ENCODE data around the gene MRPS12.
A peak's percentile ranks its signal among the peaks of the same experiment; 100 is the strongest.

MRPS12 gene

GRCh38 chr19:38930776-38931520 lies at the start of gene MRPS12 (continued):
- TF ChIP-seq ZSCAN30 (tag by site-specific recombination; IDR thresholded peaks at IDR 0.05) (peak; percentile 45; the same call in 1 of the 2 replicates), BCL11B (tag by site-specific recombination; IDR thresholded peaks at IDR 0.05; ENCODE audit: low read depth) (peak; percentile 87; the same call in 1 of the 2 replicates), PATZ1 (tag by site-specific recombination; IDR thresholded peaks at IDR 0.05) (peak; percentile 65), INSM2 (tag by site-specific recombination; IDR thresholded peaks at IDR 0.05) (peak; percentile 42; the same call in 1 of the 2 replicates), ZNF571 (tag by site-specific recombination; IDR thresholded peaks at IDR 0.05) (no peak), ZNF16 (tag by site-specific recombination; IDR thresholded peaks at IDR 0.05; ENCODE audit: low read depth) (no peak), ZNF391 (tag by site-specific recombination; IDR thresholded peaks at IDR 0.05; ENCODE audit: borderline replicate concordance, low read depth) (peak; percentile 69; the same call in 1 of the 2 replicates), ZNF747 (tag by site-specific recombination; IDR thresholded peaks at IDR 0.05) (no peak), ZNF366 (tag by site-specific recombination; conservative IDR thresholded peaks at IDR 0.05) (no peak), KLF8 (tag by site-specific recombination; IDR thresholded peaks at IDR 0.05) (peak; percentile 42; the same call in 1 of the 2 replicates), ZNF549 (tag by site-specific recombination; IDR thresholded peaks at IDR 0.05) (no peak), ZNF610 (tag by site-specific recombination; IDR thresholded peaks at IDR 0.05; ENCODE audit: borderline replicate concordance) (peak; percentile 34; the same call in 1 of the 2 replicates), KLF16 (tag by site-specific recombination; IDR thresholded peaks at IDR 0.05) (peak; percentile 65; the same call in 1 of the 2 replicates), ZNF660 (tag by site-specific recombination; IDR thresholded peaks at IDR 0.05) (peak; percentile 62), GLI2 (tag by site-specific recombination; IDR thresholded peaks at IDR 0.05; ENCODE audit: borderline replicate concordance, low read depth) (no peak), ZFP69B (tag by site-specific recombination; IDR thresholded peaks at IDR 0.05) (0 out of 2 replicates have a peak, but pooled peaks have one; percentile 9), CTCF (tag by site-specific recombination; IDR thresholded peaks at IDR 0.05) (no peak), ZNF24 (tag by site-specific recombination; IDR thresholded peaks at IDR 0.05) (0 out of 2 replicates have a peak, but pooled peaks have one; percentile 47), OSR2 (tag by site-specific recombination; IDR thresholded peaks at IDR 0.05) (no peak), ZNF138 (tag by site-specific recombination; IDR thresholded peaks at IDR 0.05; ENCODE audit: borderline replicate concordance) (no peak), ZNF561 (tag by site-specific recombination; IDR thresholded peaks at IDR 0.05; ENCODE audit: borderline replicate concordance) (peak; percentile 20; the same call in 1 of the 2 replicates), ZNF837 (tag by site-specific recombination; IDR thresholded peaks at IDR 0.05) (no peak), ZNF423 (tag by site-specific recombination; IDR thresholded peaks at IDR 0.05) (no peak), ZNF544 (tag by site-specific recombination; IDR thresholded peaks at IDR 0.05) (no peak), ZFHX2 (tag by site-specific recombination; conservative IDR thresholded peaks at IDR 0.05) (peak; percentile 34; the same call in 1 of the 2 replicates)
- TF ChIP-seq, protein P1, sequence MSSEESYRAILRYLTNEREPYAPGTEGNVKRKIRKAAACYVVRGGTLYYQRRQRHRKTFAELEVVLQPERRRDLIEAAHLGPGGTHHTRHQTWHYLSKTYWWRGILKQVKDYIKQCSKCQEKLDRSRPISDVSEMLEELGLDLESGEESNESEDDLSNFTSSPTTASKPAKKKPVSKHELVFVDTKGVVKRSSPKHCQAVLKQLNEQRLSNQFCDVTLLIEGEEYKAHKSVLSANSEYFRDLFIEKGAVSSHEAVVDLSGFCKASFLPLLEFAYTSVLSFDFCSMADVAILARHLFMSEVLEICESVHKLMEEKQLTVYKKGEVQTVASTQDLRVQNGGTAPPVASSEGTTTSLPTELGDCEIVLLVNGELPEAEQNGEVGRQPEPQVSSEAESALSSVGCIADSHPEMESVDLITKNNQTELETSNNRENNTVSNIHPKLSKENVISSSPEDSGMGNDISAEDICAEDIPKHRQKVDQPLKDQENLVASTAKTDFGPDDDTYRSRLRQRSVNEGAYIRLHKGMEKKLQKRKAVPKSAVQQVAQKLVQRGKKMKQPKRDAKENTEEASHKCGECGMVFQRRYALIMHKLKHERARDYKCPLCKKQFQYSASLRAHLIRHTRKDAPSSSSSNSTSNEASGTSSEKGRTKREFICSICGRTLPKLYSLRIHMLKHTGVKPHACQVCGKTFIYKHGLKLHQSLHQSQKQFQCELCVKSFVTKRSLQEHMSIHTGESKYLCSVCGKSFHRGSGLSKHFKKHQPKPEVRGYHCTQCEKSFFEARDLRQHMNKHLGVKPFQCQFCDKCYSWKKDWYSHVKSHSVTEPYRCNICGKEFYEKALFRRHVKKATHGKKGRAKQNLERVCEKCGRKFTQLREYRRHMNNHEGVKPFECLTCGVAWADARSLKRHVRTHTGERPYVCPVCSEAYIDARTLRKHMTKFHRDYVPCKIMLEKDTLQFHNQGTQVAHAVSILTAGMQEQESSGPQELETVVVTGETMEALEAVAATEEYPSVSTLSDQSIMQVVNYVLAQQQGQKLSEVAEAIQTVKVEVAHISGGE (tag by site-specific recombination; conservative IDR thresholded peaks at IDR 0.05; ENCODE audit: low read depth) = peak; percentile 49
- TF ChIP-seq, protein P2, sequence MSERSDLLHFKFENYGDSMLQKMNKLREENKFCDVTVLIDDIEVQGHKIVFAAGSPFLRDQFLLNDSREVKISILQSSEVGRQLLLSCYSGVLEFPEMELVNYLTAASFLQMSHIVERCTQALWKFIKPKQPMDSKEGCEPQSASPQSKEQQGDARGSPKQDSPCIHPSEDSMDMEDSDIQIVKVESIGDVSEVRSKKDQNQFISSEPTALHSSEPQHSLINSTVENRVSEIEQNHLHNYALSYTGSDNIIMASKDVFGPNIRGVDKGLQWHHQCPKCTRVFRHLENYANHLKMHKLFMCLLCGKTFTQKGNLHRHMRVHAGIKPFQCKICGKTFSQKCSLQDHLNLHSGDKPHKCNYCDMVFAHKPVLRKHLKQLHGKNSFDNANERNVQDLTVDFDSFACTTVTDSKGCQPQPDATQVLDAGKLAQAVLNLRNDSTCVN (tag by site-specific recombination; optimal IDR thresholded peaks at IDR 0.05) = peak; percentile 5
- TF ChIP-seq, protein P3, sequence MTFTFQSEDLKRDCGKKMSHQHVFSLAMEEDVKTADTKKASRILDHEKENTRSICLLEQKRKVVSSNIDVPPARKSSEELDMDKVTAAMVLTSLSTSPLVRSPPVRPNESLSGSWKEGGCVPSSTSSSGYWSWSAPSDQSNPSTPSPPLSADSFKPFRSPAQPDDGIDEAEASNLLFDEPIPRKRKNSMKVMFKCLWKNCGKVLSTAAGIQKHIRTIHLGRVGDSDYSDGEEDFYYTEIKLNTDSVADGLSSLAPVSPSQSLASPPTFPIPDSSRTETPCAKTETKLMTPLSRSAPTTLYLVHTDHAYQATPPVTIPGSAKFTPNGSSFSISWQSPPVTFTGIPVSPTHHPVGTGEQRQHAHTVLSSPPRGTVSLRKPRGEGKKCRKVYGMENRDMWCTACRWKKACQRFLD (tag by site-specific recombination; IDR thresholded peaks at IDR 0.05) = no peak

Data from HEK293 (cell line).